A549 (cell line): ENCODE measurements around the gene RNF144A. TPM values are rescaled to one million over a fixed set of nuclear protein-coding genes. Genes with fewer than 3 reads are reported as not detected.

Experiments
- ATAC-seq, 2 experiments: fragments of 200-7000 bp in 1 of 2; fragments of >200 bp in 1 of 2; cut with Nextera tagmentation in 1 of 2; cut with Tn5 transposase in 1 of 2; 3 replicates each; pipeline versions ENCODE4 v1.8.0 to v1.9.1; 2018 to 2020; ENCODE audit warnings: mild to moderate bottlenecking in 1 of 2, moderate library complexity in 1 of 2
- CTCF ChIA-PET: fragments of 300-600 bp; sonication (Branson Sonifier 250); formaldehyde crosslinking; extraction: SDS; loops from one replicate; lab custom pipeline; 2021; ENCODE audit warnings: antibody characterized with exemption, inconsistent platforms; lab: Yijun Ruan, JAX
- POLR2A ChIA-PET: fragments of 350-600 bp; formaldehyde crosslinking; extraction: SDS; loops from one replicate; lab custom pipeline; 2021; ENCODE audit warnings: antibody characterized with exemption, inconsistent platforms; lab: Yijun Ruan, JAX
- DNase-seq, 2 experiments: peaks; one replicate each; pipeline versions ENCODE4 v3.0.0 to v3.0.0-alpha.2; 2011 to 2016; ENCODE audit warnings: low read depth in 1 of 2, low spot score in 1 of 2
- FAIRE-seq: peaks from 2 replicates; lab custom pipeline; 2011; peaks lifted over from hg19 to GRCh38; lab: Jason Lieb, UNC
- H3K27ac ChIP-seq, 2 experiments: fragments of >200 bp; sonication (Bioruptor Twin); formaldehyde crosslinking; 3 replicates each; pipeline ENCODE4 v1.5.1; 2016 to 2017
- H3K4me1 ChIP-seq: fragments of >200 bp; sonication (Bioruptor Twin); formaldehyde crosslinking; 3 replicates; pipeline ENCODE4 v1.6.1; 2016
- H3K4me2 ChIP-seq: fragments of >200 bp; sonication (Bioruptor Twin); formaldehyde crosslinking; 3 replicates; pipeline ENCODE4 v1.6.1; 2016
- H3K4me3 ChIP-seq: fragments of >200 bp; sonication (Bioruptor Twin); formaldehyde crosslinking; 3 replicates; pipeline ENCODE4 v1.5.1; 2016
- H3K9me3 ChIP-seq: fragments of >200 bp; sonication (Bioruptor Twin); formaldehyde crosslinking; 3 replicates; pipeline ENCODE4 v1.6.1; 2016
- ATOH8 ChIP-seq: fragments of 250-450 bp; sonication (Bioruptor Pico); IDR thresholded peaks from 2 replicates; pipeline ENCODE4 v1.5.0; 2020; ENCODE audit warnings: low read depth, mild to moderate bottlenecking, moderate library complexity
- CBX8 ChIP-seq: fragments of 200-600 bp; sonication (generic); IDR thresholded peaks from 2 replicates; pipeline ENCODE4 v1.6.1; 2016
- CHD4 ChIP-seq: fragments of 200-600 bp; sonication (generic); IDR thresholded peaks from 2 replicates; pipeline ENCODE4 v1.6.1; 2016; ENCODE audit warnings: antibody characterized with exemption, mild to moderate bottlenecking, borderline replicate concordance
- E2F6 ChIP-seq: IDR thresholded peaks from 2 replicates; pipeline ENCODE4 v1.6.1; 2012; ENCODE audit warnings: low read depth, borderline replicate concordance
- EHMT2 ChIP-seq: fragments of 200-600 bp; sonication (generic); IDR thresholded peaks from 2 replicates; pipeline ENCODE4 v1.6.1; 2016; ENCODE audit warnings: antibody characterized with exemption, low read depth, mild to moderate bottlenecking, moderate library complexity
- HMGXB4 ChIP-seq: fragments of 250-450 bp; sonication (Bioruptor Pico); IDR thresholded peaks from 2 replicates; pipeline ENCODE4 v1.5.0; 2021; ENCODE audit warnings: mild to moderate bottlenecking, moderate library complexity, borderline replicate concordance
- HOXA7 ChIP-seq: fragments of 250-450 bp; sonication (Bioruptor Pico); IDR thresholded peaks from 2 replicates; pipeline ENCODE4 v1.5.0; 2020; ENCODE audit warnings: mild to moderate bottlenecking, moderate library complexity
- HOXB5 ChIP-seq: fragments of 250-450 bp; sonication (Bioruptor Pico); IDR thresholded peaks from 2 replicates; pipeline ENCODE4 v1.5.0; 2020; ENCODE audit warnings: mild to moderate bottlenecking, moderate library complexity
- JUN ChIP-seq, 2 experiments: fragments of >200 bp; sonication (Bioruptor Twin); formaldehyde crosslinking; IDR thresholded peaks; 2 replicates in 1 of 2; 3 replicates in 1 of 2; pipeline ENCODE4 v1.6.1; 2016 to 2017
- JUNB ChIP-seq: fragments of >200 bp; sonication (Bioruptor Twin); formaldehyde crosslinking; IDR thresholded peaks from 2 replicates; pipeline ENCODE4 v1.6.1; 2016
- NFE2L2 ChIP-seq: fragments of 150-350 bp; conservative IDR thresholded peaks from 2 replicates; pipeline ENCODE4 v1.6.1; 2014; ENCODE audit warnings: low read length
- NPAS2 ChIP-seq: fragments of 250-450 bp; sonication (Bioruptor Pico); IDR thresholded peaks from 2 replicates; pipeline ENCODE4 v1.8.0; 2022; ENCODE audit warnings: mild to moderate bottlenecking, moderate library complexity, borderline replicate concordance
- POLR2A ChIP-seq: IDR thresholded peaks from 2 replicates; pipeline ENCODE4 v1.6.1; 2012; ENCODE audit warnings: mild to moderate bottlenecking, low read length
- POLR2AphosphoS2 ChIP-seq: conservative IDR thresholded peaks from 2 replicates; pipeline ENCODE4 v1.6.1; 2012; ENCODE audit warnings: low read length, improper control_type of control experiment, inconsistent platforms
- RARB ChIP-seq: fragments of 250-450 bp; sonication (Bioruptor Pico); IDR thresholded peaks from 2 replicates; pipeline ENCODE4 v1.8.0; 2021; ENCODE audit warnings: mild to moderate bottlenecking, moderate library complexity
- REST ChIP-seq: fragments of 200-600 bp; sonication (generic); IDR thresholded peaks from 2 replicates; pipeline ENCODE4 v1.6.1; 2016; ENCODE audit warnings: antibody characterized with exemption, mild to moderate bottlenecking, moderate library complexity
- RNF2 ChIP-seq: fragments of 200-600 bp; sonication (generic); IDR thresholded peaks from 2 replicates; pipeline ENCODE4 v1.6.1; 2016; ENCODE audit warnings: low read depth, mild to moderate bottlenecking, antibody characterized with exemption, moderate library complexity, borderline replicate concordance
- SMC3 ChIP-seq: fragments of >200 bp; sonication (Bioruptor Twin); formaldehyde crosslinking; IDR thresholded peaks from 3 replicates; pipeline ENCODE4 v1.6.1; 2018; ENCODE audit warnings: inconsistent platforms
- SREBF2 ChIP-seq: fragments of 450-650 bp; IDR thresholded peaks from 2 replicates; pipeline ENCODE4 v1.6.1; 2014; ENCODE audit warnings: mild to moderate bottlenecking, moderate library complexity
- TFCP2L1 ChIP-seq: fragments of 250-450 bp; sonication (Bioruptor Pico); IDR thresholded peaks from 2 replicates; pipeline ENCODE4 v1.5.0; 2021; ENCODE audit warnings: mild to moderate bottlenecking
- USF2 ChIP-seq: fragments of 450-650 bp; IDR thresholded peaks from 2 replicates; pipeline ENCODE4 v1.6.1; 2014; ENCODE audit warnings: antibody characterized with exemption
- WGBS: methylation state at CpG from one replicate; pipeline ENCODE4 v1.1.6; 2017; ENCODE audit errors: missing lambda C conversion rate; 5-methylcytosine and 5-hydroxymethylcytosine counted together
- polyA plus RNA-seq, 4 experiments: library from polyadenylated mRNA; depleted of rRNA in 3 of 4; stranded (reverse); fragments of >200 nt; fragmentation: RNase III in 1 of 4; extraction: RNeasy Plus Mini Kit Qiagen cat#74134 plus additional on column Dnase treatment in 1 of 4; gene quantifications; 2 replicates in 3 of 4; 3 replicates in 1 of 4; pipeline ENCODE4 v1.2.3, GENCODE V29; 2011 to 2017

Gene RNF144A
- polyA plus RNA-seq, 2 of the 4 experiments (the other 2 are of a cell fraction): 4.4 to 9.6 TPM

- WGBS: 82% methylated on average over 3 of the region's 3 CpGs
- H3K4me3 ChIP-seq: no peak overlapping the region
These were observed 10.0 kb downstream of the RNF144A start for GRCh38 chr2:6927186-6927585.

GRCh38 chr2:6927753-6928152 is 10.5 kb downstream of the RNF144A start:
- ChIA-PET CTCF (interaction anchor here (1.9 kb wide), 1 partner anchor 11 kb away, joined by 5 read pairs; no protein-coding TSS in a partner anchor), POLR2A (interaction anchor here (0.6 kb wide), 1 partner anchor 66 kb away, joined by 3 read pairs; no protein-coding TSS in a partner anchor)
- TF ChIP-seq POLR2AphosphoS2: no peak
- no peak for TF ChIP-seq SREBF2
- TF ChIP-seq NPAS2 (CRISPR knock-in tag): no peak
- TF ChIP-seq REST: no peak
- TF ChIP-seq HOXB5: no peak
- TF ChIP-seq JUN (IDR thresholded peaks at IDR 0.05): no peak
- TF ChIP-seq RNF2: no peak
- no peak for TF ChIP-seq CHD4
- no peak for TF ChIP-seq SMC3
- no peak for TF ChIP-seq EHMT2
- no peak for TF ChIP-seq POLR2A
- H3K4me3 ChIP-seq: no peak overlapping the region
- H3K27ac ChIP-seq: no peak overlapping the region
- H3K4me1 ChIP-seq: no peaks in the 10 kb centered on the region
- no peaks in the 10 kb centered on the region for H3K9me3 ChIP-seq
- FAIRE-seq (no peak), ATAC-seq (no peak), DNase-seq (no peak)
- 78% methylated on average over 3 of the region's 3 CpGs for WGBS
- H3K4me2 ChIP-seq: no peak overlapping the region

More at GRCh38 chr2:6927186-6927585, 10.0 kb downstream of the RNF144A start:
- TF ChIP-seq HOXB5 (no peak), TFCP2L1 (CRISPR knock-in tag) (no peak), HMGXB4 (no peak), NFE2L2 (no peak), JUNB (no peak), CBX8 (no peak), SMC3 (no peak), RARB (no peak), ATOH8 (CRISPR knock-in tag) (no peak), NPAS2 (CRISPR knock-in tag) (no peak), RNF2 (no peak), E2F6 (no peak), USF2 (no peak), SREBF2 (no peak), HOXA7 (CRISPR knock-in tag) (no peak)
- CTCF ChIA-PET: interaction anchor here (1.9 kb wide), 1 partner anchor 10 kb away, joined by 5 read pairs; no protein-coding TSS in a partner anchor
- Histone ChIP-seq H3K9me3 (no peaks in the 10 kb centered on the region), H3K4me2 (no peak overlapping the region), H3K27ac (no peak overlapping the region), H3K4me1 (no peaks in the 10 kb centered on the region)
- FAIRE-seq (no peak), DNase-seq (no peak), ATAC-seq (no peak)
- POLR2A ChIA-PET: interaction anchor here (0.6 kb wide), 1 partner anchor 67 kb away, joined by 3 read pairs; no protein-coding TSS in a partner anchor
